AG08395 (cell line): Measurements from ENCODE around the gene SNX18.
A peak's percentile ranks its signal among the peaks of the same experiment; 100 is the strongest.
"Not testable (repeated sequence)": the region's sequence is repeated elsewhere in the genome, so short reads cannot be mapped to it uniquely, and the experiment has no call there.

Experiments
- DNase-seq: peaks from one replicate; pipeline ENCODE4 v3.0.0; 2012; ENCODE audit warnings: mixed read lengths, low spot score

Gene SNX18

GRCh38 chr5:54517512-54518145, at the start of gene SNX18:
Gene SNX18, plus strand, starts transcription at chr5:54517759. Its CDS starts 194 bp downstream, at chr5:54517953.
- DNase-seq = peak; percentile 91

- DNase-seq = no peak
These were observed 47.9 kb upstream of the SNX18 start for GRCh38 chr5:54469622-54470021.

GRCh38 chr5:54470128-54470527, 47.4 kb upstream of the SNX18 start:
- peak; percentile 35 for DNase-seq

- peak; percentile 82 for DNase-seq
These were observed 46.9 kb upstream of the SNX18 start for GRCh38 chr5:54470677-54471076.

GRCh38 chr5:54471398-54471797, 46.2 kb upstream of the SNX18 start:
- no peak for DNase-seq

- DNase-seq = no peak
These were observed 40.9 kb upstream of the SNX18 start for GRCh38 chr5:54476682-54477081.

GRCh38 chr5:54477941-54478478, 39.5 kb upstream of the SNX18 start:
- no peak for DNase-seq

GRCh38 chr5:54480296-54480695, 37.3 kb upstream of the SNX18 start:
- DNase-seq = no peak

GRCh38 chr5:54484219-54484894, 33.2 kb upstream of the SNX18 start:
- DNase-seq = peak; percentile 20

- DNase-seq = not testable (repeated sequence)
These were observed 31.9 kb upstream of the SNX18 start for GRCh38 chr5:54485659-54486058.

GRCh38 chr5:54489648-54489979, 27.9 kb upstream of the SNX18 start:
- DNase-seq = not testable (repeated sequence)

GRCh38 chr5:54491326-54491725, 26.2 kb upstream of the SNX18 start:
- DNase-seq = no peak

GRCh38 chr5:54492178-54492577, 25.4 kb upstream of the SNX18 start:
- no peak for DNase-seq

GRCh38 chr5:54495027-54495426, 22.5 kb upstream of the SNX18 start:
- DNase-seq = no peak

GRCh38 chr5:54514291-54514690, 3.3 kb upstream of the SNX18 start:
- no peak for DNase-seq

GRCh38 chr5:54514841-54515432, 2.6 kb upstream of the SNX18 start:
- DNase-seq = peak; percentile 57

- no peak for DNase-seq
These were observed 1.9 kb upstream of the SNX18 start for GRCh38 chr5:54515634-54516033.

GRCh38 chr5:54516051-54516655, 1.4 kb upstream of the SNX18 start:
- no peak for DNase-seq

- no peak for DNase-seq
These were observed 416 bp upstream of the SNX18 start for GRCh38 chr5:54517174-54517511.

- no peak for DNase-seq
These were observed 723 bp downstream of the SNX18 start for GRCh38 chr5:54518146-54518817.

- DNase-seq = no peak
These were observed 1.4 kb downstream of the SNX18 start for GRCh38 chr5:54518818-54519508.

GRCh38 chr5:54519509-54519876, 1.9 kb downstream of the SNX18 start:
- no peak for DNase-seq
